Activated B cell treated with CpG ODN at 0.5 μM for 24 hours (primary cell): ENCODE data around the gene KIAA1328. TPM values are rescaled to one million over a fixed set of nuclear protein-coding genes. Genes with fewer than 3 reads are reported as not detected.
"Not testable (repeated sequence)": the region's sequence is repeated elsewhere in the genome, so short reads cannot be mapped to it uniquely, and the experiment has no call there.

Experiments
- ATAC-seq: fragments of 200-7000 bp; cut with Tn5 transposase; one replicate; pipeline ENCODE4 v1.10.0; 2021; ENCODE audit warnings: low read depth, mild to moderate bottlenecking, moderate library complexity
- CTCF ChIA-PET: fragments of 350-600 bp; sonication (Branson Sonifier 250); formaldehyde crosslinking; loops from one replicate; lab custom pipeline; 2021; ENCODE audit warnings: antibody characterized with exemption; lab: Charles Lee
- POLR2A ChIA-PET: fragments of 350-600 bp; sonication (Branson Sonifier 250); formaldehyde crosslinking; loops from one replicate; lab custom pipeline; 2021; ENCODE audit warnings: antibody characterized with exemption; lab: Charles Lee
- DNase-seq: peaks from one replicate; pipeline ENCODE4 v3.0.0; 2022
- H3K27ac Mint-ChIP-seq: one replicate; pipeline ENCODE4 v1.8.0; 2020; ENCODE audit warnings: mixed read lengths
- H3K27me3 Mint-ChIP-seq: one replicate; pipeline ENCODE4 v1.8.0; 2021; ENCODE audit warnings: mixed read lengths
- H3K36me3 Mint-ChIP-seq: one replicate; pipeline ENCODE4 v1.8.0; 2021; ENCODE audit warnings: low read depth, mixed read lengths
- H3K4me1 Mint-ChIP-seq: one replicate; pipeline ENCODE4 v1.8.0; 2021; ENCODE audit warnings: mixed read lengths
- H3K4me3 Mint-ChIP-seq: one replicate; pipeline ENCODE4 v1.8.0; 2020; ENCODE audit warnings: mild to moderate bottlenecking, mixed read lengths
- H3K9me3 Mint-ChIP-seq: one replicate; pipeline ENCODE4 v1.8.0; 2020; ENCODE audit warnings: mixed read lengths
- intact Hi-C: fragments of 100-400 bp; cut with micrococcal nuclease; formaldehyde crosslinking; loops from one replicate; pipeline ENCODE4 v1.15.1; 2024
- total RNA-seq: library from RNA; stranded (reverse); gene quantifications from 2 replicates; pipeline ENCODE4 v1.2.3, GENCODE V29; 2022
- TF ChIP-seq, protein P1 (sequence below): fragments of 200-600 bp; IDR thresholded peaks from one replicate; pipeline ENCODE4 v1.8.0; 2022; ENCODE audit warnings: antibody characterized with exemption, mild to moderate bottlenecking

KIAA1328 gene
- total RNA-seq, 1 donor from 2014 or later = 12.9 TPM

DNA sequence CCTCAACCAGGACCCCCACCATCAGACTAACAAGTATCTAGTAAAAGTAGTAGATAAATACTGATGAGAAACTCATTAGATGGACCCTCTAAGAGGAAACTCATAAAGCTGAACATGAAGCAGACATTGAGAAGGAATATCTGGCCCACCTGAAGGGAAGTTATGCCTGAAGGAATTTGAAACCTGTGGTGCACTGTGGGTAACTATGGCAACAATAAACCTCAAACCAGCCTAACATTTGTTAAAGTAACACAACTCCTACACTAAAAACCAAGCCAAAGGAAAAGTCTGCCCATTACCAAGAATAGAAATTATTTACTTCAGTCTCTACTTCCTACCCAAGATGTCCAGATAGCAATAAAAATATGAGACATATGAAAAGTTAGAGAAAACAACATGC lies 43.4 kb downstream of the KIAA1328 start:
- POLR2A ChIA-PET = no interaction called here
- no peak for ATAC-seq
- Mint-ChIP-seq H3K36me3 (peaks cover 22% of the 10 kb centered on the region), H3K4me1 (peaks cover 6% of the 10 kb centered on the region), H3K27ac (no peak overlapping the region), H3K27me3 (no peaks in the 10 kb centered on the region), H3K9me3 (peaks cover 9% of the 10 kb centered on the region), H3K4me3 (no peak overlapping the region)
- TF ChIP-seq, protein P1, sequence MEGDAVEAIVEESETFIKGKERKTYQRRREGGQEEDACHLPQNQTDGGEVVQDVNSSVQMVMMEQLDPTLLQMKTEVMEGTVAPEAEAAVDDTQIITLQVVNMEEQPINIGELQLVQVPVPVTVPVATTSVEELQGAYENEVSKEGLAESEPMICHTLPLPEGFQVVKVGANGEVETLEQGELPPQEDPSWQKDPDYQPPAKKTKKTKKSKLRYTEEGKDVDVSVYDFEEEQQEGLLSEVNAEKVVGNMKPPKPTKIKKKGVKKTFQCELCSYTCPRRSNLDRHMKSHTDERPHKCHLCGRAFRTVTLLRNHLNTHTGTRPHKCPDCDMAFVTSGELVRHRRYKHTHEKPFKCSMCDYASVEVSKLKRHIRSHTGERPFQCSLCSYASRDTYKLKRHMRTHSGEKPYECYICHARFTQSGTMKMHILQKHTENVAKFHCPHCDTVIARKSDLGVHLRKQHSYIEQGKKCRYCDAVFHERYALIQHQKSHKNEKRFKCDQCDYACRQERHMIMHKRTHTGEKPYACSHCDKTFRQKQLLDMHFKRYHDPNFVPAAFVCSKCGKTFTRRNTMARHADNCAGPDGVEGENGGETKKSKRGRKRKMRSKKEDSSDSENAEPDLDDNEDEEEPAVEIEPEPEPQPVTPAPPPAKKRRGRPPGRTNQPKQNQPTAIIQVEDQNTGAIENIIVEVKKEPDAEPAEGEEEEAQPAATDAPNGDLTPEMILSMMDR = no peak
- intact Hi-C loops = no loop called here
- CTCF ChIA-PET = no interaction called here
- DNase-seq = no peak

DNA sequence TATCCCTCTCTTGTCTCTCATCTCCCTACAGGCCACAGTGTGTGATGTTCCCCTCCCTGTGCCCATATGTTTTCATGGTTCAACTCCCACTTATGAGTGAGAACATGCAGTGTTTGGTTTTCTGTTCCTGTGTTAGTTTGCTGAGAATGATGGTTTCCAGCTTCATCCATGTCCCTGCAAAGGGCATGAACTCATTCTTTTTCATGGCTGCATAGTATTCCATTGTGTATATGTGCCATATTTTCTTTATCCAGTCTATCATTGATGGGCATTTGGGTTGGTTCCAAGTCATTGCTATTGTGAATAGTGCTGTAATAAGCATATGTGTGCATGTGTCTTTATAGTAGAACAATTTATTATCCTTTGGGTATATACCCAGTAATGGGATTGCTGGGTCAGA lies 44.9 kb downstream of the KIAA1328 start:
- peaks cover 26% of the 10 kb centered on the region for H3K36me3 Mint-ChIP-seq
- intact Hi-C loops, POLR2A ChIA-PET: not testable (repeated sequence)

DNA sequence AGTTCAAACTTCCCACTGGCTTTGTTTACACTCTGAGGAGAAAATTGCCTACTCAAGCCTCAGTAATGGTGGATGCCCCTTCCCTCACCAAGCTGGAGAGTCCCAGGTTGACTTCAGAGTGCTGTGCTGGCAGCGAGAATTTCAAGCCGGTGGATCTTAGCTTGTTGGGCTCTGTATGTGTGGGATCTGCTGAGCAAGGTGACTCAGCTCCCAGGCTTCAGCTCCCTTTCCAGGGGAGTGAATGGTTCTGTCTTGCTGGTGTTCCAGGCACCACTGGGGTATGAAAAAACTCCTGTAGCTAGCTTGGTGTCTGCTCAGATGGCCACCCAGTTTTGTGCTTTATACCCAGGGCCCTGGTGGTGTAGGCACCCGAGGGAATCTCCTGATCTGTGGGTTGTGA lies 50.9 kb downstream of the KIAA1328 start:
- ATAC-seq, POLR2A ChIA-PET, H3K27me3 Mint-ChIP-seq, H3K4me1 Mint-ChIP-seq, H3K4me3 Mint-ChIP-seq, CTCF ChIA-PET, H3K9me3 Mint-ChIP-seq, intact Hi-C loops, H3K27ac Mint-ChIP-seq, DNase-seq: not testable (repeated sequence)
- peaks cover 31% of the 10 kb centered on the region for H3K36me3 Mint-ChIP-seq

More for the DNA sequence above, 44.9 kb downstream of the KIAA1328 start:
- H3K4me1 Mint-ChIP-seq, H3K4me3 Mint-ChIP-seq, ATAC-seq, H3K27ac Mint-ChIP-seq, CTCF ChIA-PET, H3K27me3 Mint-ChIP-seq, DNase-seq: not testable (repeated sequence)
- peaks cover 11% of the 10 kb centered on the region for H3K9me3 Mint-ChIP-seq

DNA sequence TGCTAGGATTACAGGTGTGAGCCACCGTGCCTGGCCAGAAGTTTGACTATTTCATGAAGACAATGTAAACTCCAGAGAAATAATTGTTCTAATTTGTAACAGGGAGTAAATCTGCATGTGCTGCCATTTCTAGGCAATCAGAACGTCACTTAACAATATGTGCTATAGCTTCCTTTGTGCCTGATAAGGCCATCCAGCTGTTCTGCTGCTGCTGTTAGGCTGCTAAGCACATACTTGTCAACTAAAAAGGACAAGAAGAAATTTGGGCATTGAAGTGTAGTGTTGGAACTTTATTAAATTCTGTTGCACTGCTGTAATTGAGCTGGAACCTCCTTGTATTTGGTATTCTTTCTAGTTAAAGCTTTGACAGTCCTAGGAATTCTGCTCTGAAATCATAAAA lies 57.1 kb downstream of the KIAA1328 start:
- CTCF ChIA-PET = no interaction called here
- Mint-ChIP-seq H3K36me3 (peaks cover 24% of the 10 kb centered on the region), H3K4me1 (peaks cover 9% of the 10 kb centered on the region), H3K27me3 (no peaks in the 10 kb centered on the region), H3K9me3 (no peaks in the 10 kb centered on the region), H3K27ac (no peak overlapping the region), H3K4me3 (no peak overlapping the region)
- intact Hi-C loops = no loop called here
- ATAC-seq (no peak), DNase-seq (no peak)
- POLR2A ChIA-PET = no interaction called here
- TF ChIP-seq, protein P1 = no peak

DNA sequence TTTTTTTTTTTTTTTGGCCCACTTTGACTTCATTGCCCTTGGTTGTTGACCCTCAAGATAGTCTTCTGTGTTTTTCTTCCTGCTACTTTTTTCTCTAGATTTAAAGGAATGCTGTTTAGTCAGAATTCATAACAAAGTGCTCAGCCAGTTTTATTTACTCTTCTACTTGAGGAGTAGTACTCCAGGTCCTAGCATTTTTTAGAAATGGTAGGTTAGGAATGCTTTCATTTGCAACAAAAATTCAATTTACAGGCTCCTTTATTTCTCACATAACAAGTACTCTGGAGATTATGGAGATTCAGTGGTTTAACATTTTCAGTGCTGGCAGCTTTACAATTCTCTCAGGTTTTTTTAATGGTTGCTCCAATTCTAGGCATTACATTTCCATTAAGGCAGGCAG lies 58.2 kb downstream of the KIAA1328 start:
- intact Hi-C loops = no loop called here
- Mint-ChIP-seq H3K36me3 (peaks cover 24% of the 10 kb centered on the region), H3K27ac (no peak overlapping the region), H3K4me1 (peaks cover 9% of the 10 kb centered on the region), H3K4me3 (no peak overlapping the region), H3K9me3 (no peaks in the 10 kb centered on the region), H3K27me3 (no peaks in the 10 kb centered on the region)
- no peak for ATAC-seq
- ChIA-PET CTCF (no interaction called here), POLR2A (interaction anchor here (0.7 kb wide), 1 partner anchor 236 kb away, joined by 3 read pairs; no protein-coding TSS in a partner anchor)
- no peak for DNase-seq
- TF ChIP-seq, protein P1 = no peak

DNA sequence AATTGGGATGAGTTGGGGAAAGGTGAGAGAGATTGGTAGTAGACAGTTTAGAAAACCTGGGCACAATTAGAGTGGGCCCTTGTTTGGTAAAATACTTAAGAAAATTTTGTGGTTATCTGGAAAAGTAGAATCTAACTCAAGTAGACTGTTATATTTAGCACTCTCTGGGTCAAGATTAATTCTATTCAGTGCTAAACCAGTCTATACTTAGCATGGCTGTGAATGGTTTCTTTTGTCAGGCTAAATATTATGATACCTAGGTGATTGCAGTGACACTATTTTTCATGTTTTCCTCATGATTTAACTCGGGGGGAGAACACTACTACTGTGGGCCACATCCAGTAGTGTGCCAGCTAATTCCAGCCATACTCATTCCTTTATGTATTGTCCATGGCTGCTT lies 58.9 kb downstream of the KIAA1328 start:
- intact Hi-C loops = no loop called here
- TF ChIP-seq, protein P1 = no peak
- Mint-ChIP-seq H3K36me3 (peaks cover 23% of the 10 kb centered on the region), H3K4me1 (peaks cover 9% of the 10 kb centered on the region), H3K27ac (no peak overlapping the region), H3K27me3 (no peaks in the 10 kb centered on the region), H3K9me3 (no peaks in the 10 kb centered on the region), H3K4me3 (no peak overlapping the region)
- DNase-seq = no peak
- no peak for ATAC-seq
- ChIA-PET POLR2A (no interaction called here), CTCF (no interaction called here)
